NOMO-1 treated with dmso at 0.1 percent for 144 hours (cell line): ENCODE results near the gene PTPRN2.
"Not testable (repeated sequence)": the region's sequence is repeated elsewhere in the genome, so short reads cannot be mapped to it uniquely, and the experiment has no call there.

Source experiments
- DNase-seq: peaks from one replicate; lab custom pipeline; 2025; ENCODE audit not compliant: unreplicated experiment; lab: John Stamatoyannopoulos, UW

The PTPRN2 gene

DNA sequence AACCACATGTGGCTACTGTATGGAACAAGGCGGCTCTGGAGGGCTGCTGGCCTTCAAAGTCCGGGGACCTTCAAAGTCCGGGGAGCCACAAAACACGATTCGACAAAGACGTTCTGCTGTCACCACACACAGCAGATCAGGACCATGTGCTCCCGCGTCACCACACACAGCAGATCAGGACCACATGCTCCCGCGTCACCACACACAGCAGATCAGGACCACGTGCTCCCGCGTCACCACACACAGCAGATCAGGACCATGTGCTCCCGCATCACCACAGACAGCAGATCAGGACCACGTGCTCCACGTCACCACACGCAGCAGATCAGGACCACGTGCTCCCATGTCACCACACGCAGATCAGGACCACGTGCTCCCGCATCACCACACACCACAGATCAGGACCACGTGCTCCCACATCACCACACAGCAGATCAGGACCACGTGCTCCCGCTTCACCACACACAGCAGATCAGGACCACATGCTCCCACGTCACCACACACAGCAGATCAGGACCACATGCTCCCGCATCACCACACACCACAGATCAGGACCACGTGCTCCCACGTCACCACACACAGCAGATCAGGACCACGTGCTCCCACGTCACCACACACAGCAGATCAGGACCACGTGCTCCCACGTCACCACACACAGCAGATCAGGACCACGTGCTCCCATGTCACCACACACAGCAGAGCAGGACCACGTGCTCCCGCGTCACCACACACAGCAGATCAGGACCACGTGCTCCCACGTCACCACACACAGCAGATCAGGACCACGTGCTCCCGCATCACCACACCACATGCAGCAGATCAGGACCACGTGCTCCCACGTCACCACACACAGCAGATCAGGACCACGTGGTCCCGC lies 1024.9 kb downstream of the PTPRN2 start:
- DNase-seq: not testable (repeated sequence)

DNA sequence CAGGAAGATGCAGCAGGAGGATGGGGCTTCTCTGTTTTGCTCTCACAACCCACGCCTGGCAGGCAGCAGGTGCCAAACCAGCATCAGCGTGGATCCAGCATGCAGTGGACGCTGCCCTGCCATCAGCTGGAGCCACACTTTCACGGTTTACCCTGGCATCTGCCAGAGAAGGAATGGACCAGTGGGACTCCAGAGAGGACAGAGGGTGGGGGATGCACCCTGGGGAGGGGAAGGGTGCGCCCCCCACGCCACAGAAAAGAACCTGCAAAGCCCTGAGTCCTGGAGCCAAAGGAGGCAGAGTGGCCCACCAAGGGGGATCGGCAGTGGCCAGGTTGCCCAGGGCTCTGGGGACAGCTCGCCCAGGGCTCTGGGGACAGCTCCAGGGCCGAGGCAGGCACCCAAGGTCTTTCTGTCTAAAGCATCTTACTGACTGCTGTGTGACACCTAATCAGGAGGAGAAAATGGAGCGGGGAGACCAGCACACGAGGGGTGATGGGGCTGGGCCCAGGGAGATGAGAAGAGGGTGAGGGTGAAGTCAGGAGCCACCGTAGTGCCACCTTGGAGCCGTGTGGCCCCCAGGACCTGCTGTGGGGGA lies 1025.7 kb downstream of the PTPRN2 start:
- DNase-seq: no peak

DNA sequence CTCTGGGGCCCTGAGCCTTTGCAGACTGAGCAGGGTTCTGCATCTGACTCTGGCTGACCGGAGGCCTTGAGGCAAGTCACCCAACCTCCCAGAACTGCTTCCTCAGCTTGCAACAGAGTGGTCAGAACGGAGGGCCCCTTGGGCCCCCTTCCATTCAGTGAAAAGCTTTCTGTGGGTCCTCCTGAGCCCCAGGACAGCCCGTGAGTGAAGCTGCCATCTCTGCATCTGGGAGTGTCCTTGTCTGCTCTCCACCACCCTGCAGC lies 1026.2 kb downstream of the PTPRN2 start:
- no peak for DNase-seq

DNA sequence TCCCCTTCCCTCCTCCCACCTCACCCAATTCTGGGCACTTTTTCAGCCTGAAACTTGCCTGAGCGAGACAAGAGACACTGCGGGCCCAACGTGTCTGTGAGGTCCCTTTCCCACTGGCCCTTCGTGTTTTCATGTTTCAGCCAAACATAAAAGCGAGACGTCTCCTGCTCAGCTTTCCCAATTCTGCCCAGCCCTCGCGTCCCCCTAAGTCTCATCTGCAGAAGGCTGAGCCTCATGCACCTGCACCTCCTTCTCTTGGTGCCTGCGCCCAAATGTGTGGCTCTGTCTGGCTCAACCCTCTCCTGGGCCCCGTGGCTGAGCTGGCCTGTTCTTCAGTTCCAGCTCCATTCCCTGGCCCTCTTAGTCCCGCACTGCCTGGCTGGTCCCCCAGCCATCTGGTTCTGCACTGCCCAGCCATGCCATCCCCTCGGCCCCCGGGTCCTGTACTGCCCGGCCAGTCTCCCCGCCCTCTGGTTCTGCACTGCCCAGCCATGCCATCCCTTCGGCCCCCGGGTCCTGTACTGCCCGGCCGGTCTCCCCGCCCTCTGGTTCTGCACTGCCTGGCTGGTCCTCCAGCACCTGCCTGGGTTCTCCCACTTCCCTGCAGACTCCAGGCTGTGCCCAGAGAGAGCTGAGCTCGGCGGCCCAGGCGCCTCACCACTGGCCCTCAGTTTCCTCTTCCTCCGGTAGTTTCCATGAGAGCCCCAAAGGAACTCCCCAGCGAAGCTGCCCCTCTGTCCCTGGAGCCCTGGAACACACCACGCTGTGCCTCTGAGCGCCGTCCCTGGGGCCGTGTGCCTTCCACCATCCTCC lies 1026.7 kb downstream of the PTPRN2 start:
- no peak for DNase-seq

DNA sequence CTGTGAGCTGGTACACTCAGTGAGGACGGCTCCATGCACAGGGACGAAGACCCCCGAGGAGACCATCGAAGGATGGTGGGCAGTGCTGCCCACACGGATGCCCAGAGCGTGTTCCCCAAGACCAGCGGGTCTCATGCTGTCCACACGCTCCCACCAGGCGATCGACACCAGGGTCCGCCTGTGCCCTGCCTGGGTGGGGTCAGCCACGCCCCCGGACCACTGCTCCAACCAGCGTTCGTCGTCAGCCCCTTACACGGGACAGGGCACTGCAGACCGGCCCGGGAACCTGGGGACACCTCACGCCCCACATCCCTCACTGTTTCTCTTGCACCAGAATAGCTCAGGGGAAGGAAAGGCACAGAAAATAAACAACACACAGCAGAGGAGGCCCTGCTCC lies 1027.4 kb downstream of the PTPRN2 start:
- DNase-seq: no peak

DNA sequence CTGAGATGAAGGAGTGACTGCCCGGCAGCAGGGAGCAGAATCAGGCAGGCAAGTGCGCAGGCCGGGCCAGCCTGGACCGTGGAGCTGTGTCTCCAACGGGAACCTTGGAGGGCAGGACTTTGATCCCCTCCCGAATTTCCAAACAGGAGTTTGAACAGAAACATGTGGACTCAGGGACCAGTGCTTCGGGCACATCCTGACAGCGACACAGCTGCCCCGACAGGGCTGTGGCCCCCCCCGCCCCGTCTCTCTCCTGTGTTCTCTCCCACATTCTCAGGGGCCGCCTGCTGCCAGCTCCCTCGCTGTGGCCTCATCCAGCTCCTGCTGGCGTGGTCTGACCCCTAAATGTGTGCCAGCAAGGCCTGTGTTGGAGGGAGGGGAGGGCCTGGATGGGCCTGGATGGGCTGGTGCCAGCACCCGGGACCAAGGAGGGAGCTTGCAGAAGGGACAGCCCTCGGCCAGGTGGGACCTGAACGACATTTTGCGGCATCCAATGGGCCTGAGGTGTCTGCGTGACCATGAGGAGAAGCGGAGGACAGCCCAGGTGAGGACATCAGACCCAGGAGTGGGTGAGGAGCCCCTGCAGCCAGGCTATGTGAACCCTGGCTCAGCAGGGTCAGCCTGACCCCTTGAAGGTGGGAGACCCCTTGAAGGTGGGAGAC lies 1027.9 kb downstream of the PTPRN2 start:
- DNase-seq: no peak

DNA sequence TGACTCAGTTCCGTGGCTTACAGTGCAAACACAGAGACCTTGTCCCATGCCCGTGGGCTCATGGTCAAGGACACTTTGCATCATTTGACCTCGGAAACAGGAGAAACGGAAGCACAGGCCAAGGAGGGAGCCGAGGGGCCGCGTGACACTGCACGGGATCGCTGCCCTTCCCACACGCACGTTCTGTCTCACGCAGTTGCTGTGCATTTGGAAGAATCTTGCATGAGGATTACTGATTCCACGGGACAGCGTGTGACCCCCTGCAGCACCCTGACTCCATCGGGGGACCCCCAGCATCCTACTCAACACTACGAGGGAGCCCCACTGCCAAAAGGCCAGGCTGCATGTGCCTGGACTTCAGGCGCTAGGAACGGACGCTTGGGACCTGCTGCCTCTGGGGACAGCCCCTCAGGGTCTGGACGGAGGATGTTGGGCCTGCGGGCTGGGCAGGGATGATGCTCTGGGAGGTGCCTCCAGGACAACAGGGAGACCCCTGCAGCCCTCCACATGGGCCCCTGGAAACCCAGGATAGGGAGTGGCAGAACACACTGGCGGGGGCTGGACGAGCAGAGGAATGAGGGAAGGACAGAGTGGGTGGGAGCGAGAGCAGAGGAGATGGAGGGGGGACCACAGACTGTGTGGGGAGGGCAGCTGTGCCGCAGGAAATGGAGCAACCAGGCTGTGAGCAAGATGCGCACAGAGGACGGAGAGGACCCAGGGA lies 1028.6 kb downstream of the PTPRN2 start:
- no peak for DNase-seq

DNA sequence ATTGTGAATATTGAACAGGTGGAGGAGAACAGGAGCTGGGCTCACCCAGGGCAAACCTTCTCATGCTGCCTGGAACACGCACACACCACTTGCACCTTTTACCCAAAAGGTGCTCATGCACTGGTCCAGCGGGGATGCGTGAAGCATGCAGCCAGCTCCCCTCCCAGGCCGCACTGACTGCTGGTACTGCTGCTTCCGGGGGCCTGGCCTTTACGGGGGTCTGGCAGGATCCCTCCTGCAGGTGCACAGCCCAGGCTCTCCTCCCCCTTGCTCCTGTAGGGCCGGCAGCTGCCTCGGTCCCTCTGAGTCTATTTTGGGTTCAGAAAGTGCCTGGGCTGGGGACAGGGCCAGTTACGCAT lies 1029.1 kb downstream of the PTPRN2 start:
- DNase-seq: no peak

DNA sequence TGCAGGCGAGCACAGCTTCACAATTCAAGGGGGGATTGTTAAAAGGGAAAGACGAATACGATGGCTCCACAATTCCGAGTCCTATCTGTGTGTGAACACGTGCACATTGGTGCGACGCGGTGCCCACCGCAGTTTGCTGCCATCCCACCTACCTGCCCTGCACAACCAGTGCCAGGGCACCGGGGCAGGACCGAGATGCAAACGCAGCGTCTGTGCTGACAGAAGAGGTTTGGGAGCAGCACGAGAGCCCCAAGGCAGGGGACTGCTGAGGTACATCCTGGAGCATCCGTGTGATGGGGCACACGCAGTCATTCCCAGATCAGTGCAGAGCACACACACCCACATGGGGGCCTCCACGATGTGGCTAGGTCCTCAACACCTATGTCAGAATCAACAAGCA lies 1029.6 kb downstream of the PTPRN2 start:
- no peak for DNase-seq

DNA sequence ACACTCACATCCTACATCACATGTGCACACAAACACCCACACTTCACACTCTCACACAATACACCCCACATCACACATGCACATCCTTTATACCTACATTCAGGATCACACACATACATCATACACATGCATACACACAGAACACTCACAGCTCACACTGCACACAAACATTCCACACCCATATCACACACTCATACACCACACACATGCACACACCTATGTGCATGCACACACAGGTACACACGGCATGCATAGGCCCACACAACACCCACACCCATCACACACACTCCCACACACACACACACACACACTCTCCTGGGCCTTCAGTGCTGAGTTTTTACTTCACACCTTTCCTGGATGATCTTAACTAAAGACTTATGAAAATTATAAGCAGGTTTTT lies 1030.4 kb downstream of the PTPRN2 start:
- DNase-seq: no peak

DNA sequence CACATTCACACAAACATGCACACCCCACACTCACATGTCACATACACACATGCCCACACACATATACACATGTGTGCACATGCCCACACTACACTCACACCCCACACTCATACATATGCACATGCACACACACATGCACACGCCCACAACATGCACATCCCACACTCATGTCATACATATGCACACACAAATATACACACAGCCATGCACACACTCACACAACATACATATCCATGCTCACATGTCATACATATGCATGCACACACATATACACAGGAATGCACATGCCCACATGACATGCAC lies 1031.0 kb downstream of the PTPRN2 start:
- no peak for DNase-seq

DNA sequence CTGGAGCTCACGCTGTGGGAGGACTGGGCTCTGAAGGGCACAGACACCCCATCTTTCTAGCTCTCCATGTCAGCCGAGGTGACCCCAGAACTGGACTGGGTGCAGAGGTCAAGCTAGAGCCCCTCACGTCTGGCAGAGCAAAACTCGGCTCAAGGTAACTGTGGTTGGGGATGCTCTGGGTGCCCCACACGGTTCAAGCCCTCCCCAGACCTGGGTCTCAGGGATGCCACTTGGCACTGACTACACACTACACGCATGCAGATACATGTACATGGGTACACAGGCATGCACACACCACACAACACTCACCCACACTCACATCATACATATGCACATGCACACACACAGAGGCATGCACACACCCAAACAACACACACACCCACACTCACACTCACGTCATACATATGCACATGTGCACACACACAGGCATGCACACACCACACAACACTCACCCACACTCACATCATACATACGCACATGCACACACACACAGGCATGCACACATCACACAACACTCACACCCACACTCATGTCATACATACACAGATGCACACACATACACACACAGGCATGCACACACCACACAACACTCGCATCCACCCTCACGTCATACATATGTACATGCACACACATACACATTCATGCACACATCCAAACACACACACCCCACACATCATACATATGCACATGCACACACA lies 1031.5 kb downstream of the PTPRN2 start:
- DNase-seq: no peak

DNA sequence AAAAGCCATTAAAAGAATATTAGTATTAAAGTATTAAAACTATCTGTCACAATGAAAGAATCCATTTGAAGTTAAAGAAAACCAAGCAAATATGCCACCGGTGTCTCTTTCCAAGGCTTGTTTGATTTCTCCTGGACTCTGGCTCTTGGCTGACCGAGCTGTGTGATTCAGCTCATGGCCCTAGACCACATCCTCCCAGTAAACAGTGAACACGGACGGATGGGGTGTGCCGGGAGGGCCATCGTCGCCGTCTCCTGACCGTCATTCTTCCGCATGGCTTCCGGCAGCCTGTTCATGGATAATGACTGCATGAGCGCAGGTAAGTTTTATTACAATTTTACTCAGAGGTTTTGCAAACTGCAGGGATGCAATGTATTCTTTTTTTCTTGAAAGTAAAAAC lies 1032.3 kb downstream of the PTPRN2 start:
- no peak for DNase-seq

DNA sequence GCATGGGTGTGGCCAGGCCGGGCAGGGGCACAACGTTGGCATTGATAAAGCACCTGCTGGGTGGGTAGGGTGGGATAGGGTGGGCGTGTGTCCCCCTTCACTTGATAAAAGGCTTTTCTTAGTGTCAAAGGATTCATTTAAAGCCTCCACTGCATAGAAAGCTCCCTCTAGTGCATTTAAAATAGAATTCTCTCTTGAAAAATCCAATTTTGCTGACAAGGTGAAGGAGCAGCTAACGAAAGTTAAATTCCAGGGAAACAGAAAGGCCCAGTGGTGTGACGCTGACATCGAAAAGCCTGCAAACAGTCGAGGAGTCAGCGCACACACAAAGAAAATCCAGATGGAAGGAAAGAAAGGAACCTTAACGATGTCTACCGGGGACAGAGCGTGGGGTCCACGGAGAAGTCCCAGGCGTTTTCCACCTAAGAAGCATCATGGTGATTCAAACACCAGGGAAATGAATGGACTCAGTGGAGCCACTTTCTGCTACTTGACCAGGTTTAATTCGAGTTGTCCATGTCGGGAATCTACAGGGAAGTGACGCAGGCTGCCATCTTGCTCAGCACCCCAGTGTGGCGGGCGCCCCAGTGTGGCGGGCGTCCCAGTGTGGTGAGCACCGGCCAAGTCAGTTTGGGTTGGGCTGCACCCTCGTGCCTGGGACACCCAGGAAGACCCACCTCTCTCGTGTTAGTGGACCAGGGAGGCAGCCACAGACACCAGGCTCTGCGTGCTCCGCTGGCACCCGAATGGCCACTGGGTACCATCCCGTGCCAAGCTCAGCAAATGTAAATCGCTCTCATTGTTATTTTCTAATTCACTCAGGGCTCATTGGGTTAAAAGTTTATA lies 1033.0 kb downstream of the PTPRN2 start:
- DNase-seq: no peak

DNA sequence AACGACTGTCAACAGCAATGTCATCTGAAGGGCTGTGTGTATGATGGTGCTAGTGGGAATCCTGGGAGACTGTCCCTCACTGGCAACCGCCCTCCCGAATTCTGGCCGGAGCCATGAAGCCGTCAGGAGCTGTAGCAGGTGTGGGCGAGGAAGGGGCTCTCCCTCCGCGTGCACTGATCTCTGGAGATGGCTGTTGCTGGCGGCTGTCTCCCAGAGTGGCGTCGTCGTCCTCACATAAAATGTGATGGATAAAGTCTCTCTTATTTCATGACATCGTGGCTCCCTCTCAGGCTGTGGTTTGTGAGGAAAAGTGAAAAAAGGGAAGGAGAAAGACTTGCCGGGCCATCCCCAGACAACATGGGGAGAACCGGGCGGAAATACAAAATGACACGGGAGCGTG lies 1034.4 kb downstream of the PTPRN2 start:
- no peak for DNase-seq

DNA sequence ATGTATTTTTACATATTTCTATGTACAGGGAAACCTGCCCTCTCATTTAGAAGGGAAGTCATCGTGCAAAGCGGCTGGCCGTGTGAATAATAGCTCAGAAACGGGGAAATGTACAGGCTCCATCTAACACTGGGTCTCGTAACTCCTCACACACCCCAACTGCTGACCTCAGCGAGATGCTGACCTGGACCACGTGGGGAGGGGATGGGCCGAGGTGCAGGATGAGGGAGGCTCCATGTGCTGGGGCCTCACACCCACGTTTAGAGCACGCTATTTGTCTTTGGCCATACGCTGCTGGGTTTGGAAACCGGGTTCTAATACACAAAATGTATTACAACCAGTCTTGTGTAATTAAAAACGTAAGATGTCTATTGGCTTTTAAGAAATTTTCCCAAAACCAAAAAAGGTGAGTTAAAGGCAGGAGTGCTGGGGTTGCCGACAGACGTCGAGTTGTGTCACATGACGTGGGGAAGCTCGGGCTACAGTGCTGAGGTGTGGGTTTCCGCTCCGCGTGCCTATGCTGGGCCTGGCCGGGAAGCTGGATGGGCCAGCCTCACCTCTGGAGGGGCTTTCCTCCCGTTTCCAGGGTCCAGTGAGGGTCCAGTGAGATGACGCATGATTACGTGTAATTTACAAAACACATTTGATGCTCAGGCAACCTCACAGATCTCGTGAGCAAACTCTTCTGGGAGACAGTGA lies 1035.2 kb downstream of the PTPRN2 start:
- no peak for DNase-seq

DNA sequence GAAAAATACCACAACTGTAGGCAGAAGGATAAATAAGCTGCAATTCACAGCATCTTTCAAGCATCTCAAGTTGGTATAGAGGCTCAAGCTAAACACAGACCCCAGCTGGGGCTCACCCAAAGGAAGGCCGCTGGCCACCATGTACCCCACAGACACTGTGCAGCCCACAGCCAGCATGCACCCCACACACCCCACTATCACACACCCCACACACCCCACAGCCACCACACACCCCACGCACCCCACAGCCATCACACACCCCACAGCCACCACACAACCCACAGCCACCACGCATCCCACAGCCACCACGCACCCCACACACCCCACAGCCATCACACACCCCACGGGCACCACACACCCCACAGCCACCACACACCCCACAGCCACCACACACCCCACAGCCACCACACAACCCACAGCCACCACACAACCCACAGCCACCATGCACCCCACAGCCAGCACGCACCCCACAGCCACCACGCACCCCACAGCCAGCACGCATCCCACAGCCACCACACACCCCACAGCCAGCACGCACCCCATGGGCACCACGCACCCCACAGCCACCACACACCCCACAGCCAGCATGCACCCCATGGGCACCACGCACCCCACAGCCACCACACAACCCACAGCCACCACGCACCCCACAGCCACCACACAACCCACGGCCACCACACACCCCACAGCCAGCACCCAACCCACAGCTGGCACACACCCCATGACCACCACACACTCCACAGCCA lies 1036.1 kb downstream of the PTPRN2 start:
- DNase-seq: no peak
